Esophagus muscularis mucosa (tissue), 4 donors: ENCODE results near the gene PAX5. TPM values are rescaled to one million over a fixed set of nuclear protein-coding genes. Genes with fewer than 3 reads are reported as not detected.

Source experiments
- DNase-seq: peaks from one replicate; pipeline ENCODE4 v3.0.0-alpha.2; 2017; ENCODE audit errors: extremely low spot score
- H3K27ac ChIP-seq, 4 donors: fragments of 200-600 bp; sonication (generic); replicated peaks in 1 of 4; 1 replicate in 3 of 4; 2 replicates in 1 of 4; pipeline ENCODE4 v1.5.1; 2016 to 2019; ENCODE audit warnings: mild to moderate bottlenecking in 1 of 4
- H3K27me3 ChIP-seq, 4 donors: fragments of 200-600 bp; sonication (generic); one replicate each; pipeline versions ENCODE4 v1.5.1 to v1.6.0; 2016 to 2019
- H3K36me3 ChIP-seq, 4 donors: fragments of 200-600 bp; sonication (generic); one replicate each; pipeline ENCODE4 v1.5.1; 2016 to 2019
- H3K4me1 ChIP-seq, 4 donors: fragments of 200-600 bp; sonication (generic); one replicate each; pipeline ENCODE4 v1.5.1; 2016 to 2019
- H3K4me3 ChIP-seq, 4 donors: fragments of 200-600 bp; sonication (generic); 1 replicate in 2 of 4; 2 replicates in 2 of 4; pipeline ENCODE4 v1.5.1; 2016 to 2019; ENCODE audit warnings: mild to moderate bottlenecking in 4 of 4, moderate library complexity in 1 of 4
- H3K9me3 ChIP-seq, 4 donors: fragments of 200-600 bp; sonication (generic); 1 replicate in 3 of 4; 2 replicates in 1 of 4; pipeline ENCODE4 v1.5.1; 2016 to 2019
- EP300 ChIP-seq: sonication (generic); formaldehyde crosslinking; IDR thresholded peaks from one replicate; pipeline ENCODE4 v1.6.1; 2017; ENCODE audit warnings: antibody characterized with exemption
- POLR2A ChIP-seq: fragments of 450-650 bp; IDR thresholded peaks from one replicate; pipeline ENCODE4 v1.6.1; 2017; ENCODE audit warnings: antibody characterized with exemption, moderate library complexity, mild to moderate bottlenecking, low read depth
- POLR2AphosphoS5 ChIP-seq, 2 donors: sonication (generic); formaldehyde crosslinking; IDR thresholded peaks; one replicate each; pipeline ENCODE4 v1.6.1; 2017; ENCODE audit warnings: antibody characterized with exemption in 2 of 2
- WGBS: methylation state at CpG from one replicate; pipeline ENCODE4 v1.1.5; 2018; 5-methylcytosine and 5-hydroxymethylcytosine counted together
- intact Hi-C: fragments of 100-400 bp; cut with DNase I; formaldehyde crosslinking; loops from one replicate; pipeline ENCODE4 v1.15.1; 2023
- total RNA-seq, 4 donors: library from RNA; depleted of rRNA; stranded (reverse); fragments of >200 nt; gene quantifications; one replicate each; pipeline versions ENCODE4 v1.1.0 to v1.2.1, GENCODE V29; 2016
- TF ChIP-seq, protein P1 (sequence below), 3 experiments: fragments of 200-600 bp in 2 of 3; fragments of 450-650 bp in 1 of 3; sonication (generic) in 2 of 3; IDR thresholded peaks; one replicate each; pipeline ENCODE4 v1.5.1; 2017 to 2019; ENCODE audit warnings: antibody characterized with exemption in 3 of 3, mild to moderate bottlenecking in 2 of 3, moderate library complexity in 1 of 3

Gene PAX5
- total RNA-seq, 4 donors from 2014 or later, result 0.17 TPM; not detected in 3

DNA sequence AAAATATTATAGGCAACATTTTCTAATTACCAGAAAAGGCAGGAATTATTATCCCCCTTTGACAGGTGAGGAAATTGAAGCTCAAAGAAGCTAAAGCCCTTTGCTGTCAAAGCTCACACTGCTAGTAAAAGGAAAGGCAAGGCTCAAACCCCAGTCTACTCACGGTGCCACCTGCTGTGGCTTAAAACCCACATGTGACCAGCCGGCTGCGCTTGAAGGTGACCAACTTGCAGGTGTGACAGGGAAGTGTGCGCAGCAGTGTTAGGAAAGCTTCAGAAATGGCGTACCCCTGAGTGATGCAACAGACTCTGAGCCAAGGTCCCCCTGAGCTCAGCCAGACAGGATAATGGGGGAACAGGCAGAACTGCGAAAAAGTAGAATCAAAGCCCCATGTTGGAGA is 45.2 kb downstream of the PAX5 start:
- TF ChIP-seq EP300 (no peak), POLR2AphosphoS5 (IDR thresholded peaks at IDR 0.05) (no peak), POLR2A (no peak)
- TF ChIP-seq, protein P1, sequence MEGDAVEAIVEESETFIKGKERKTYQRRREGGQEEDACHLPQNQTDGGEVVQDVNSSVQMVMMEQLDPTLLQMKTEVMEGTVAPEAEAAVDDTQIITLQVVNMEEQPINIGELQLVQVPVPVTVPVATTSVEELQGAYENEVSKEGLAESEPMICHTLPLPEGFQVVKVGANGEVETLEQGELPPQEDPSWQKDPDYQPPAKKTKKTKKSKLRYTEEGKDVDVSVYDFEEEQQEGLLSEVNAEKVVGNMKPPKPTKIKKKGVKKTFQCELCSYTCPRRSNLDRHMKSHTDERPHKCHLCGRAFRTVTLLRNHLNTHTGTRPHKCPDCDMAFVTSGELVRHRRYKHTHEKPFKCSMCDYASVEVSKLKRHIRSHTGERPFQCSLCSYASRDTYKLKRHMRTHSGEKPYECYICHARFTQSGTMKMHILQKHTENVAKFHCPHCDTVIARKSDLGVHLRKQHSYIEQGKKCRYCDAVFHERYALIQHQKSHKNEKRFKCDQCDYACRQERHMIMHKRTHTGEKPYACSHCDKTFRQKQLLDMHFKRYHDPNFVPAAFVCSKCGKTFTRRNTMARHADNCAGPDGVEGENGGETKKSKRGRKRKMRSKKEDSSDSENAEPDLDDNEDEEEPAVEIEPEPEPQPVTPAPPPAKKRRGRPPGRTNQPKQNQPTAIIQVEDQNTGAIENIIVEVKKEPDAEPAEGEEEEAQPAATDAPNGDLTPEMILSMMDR (IDR thresholded peaks at IDR 0.05), result no peak
- Histone ChIP-seq H3K27me3 (peaks cover 0 to 93% (median 29%) of the 10 kb centered on the region in 4 donors), H3K4me1 (peaks cover 6 to 27% (median 17%) of the 10 kb centered on the region in 4 donors), H3K36me3 (no peaks in the 10 kb centered on the region), H3K9me3 (peaks cover 0 to 14% (median 8%) of the 10 kb centered on the region in 4 donors), H3K27ac (no peak overlapping the region), H3K4me3 (no peak overlapping the region)
- intact Hi-C loops, result loop anchor here (10.0 kb wide), 1 partner anchor 56 kb away; no protein-coding TSS in a partner anchor
- no peak for DNase-seq
- WGBS, result 31% methylated on average over 6 of the region's 6 CpGs

DNA sequence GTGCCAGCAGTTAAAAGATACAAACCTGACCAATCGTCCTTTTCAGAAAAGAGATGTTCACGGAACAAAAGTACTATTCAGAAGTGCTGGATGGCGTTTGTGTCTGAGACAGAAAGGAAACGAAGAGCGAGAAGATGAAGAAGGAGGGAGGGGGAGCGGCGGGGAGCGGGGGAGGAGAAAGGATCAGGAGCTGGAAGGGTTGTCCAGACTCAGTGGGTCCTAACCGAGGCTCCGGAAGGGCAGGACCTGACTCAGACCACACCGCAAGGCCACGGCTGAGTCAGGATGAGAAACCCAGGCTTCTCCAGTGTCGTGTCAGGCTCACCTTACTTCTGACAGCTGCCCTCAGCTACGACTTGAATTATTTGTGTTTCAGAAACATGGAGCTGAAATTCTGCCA is 46.2 kb downstream of the PAX5 start:
- intact Hi-C loops, result loop anchor here (10.0 kb wide), 1 partner anchor 57 kb away; no protein-coding TSS in a partner anchor
- Histone ChIP-seq H3K27ac (no peak overlapping the region), H3K9me3 (peaks cover 0 to 14% (median 8%) of the 10 kb centered on the region in 4 donors), H3K27me3 (peaks cover 0 to 96% (median 29%) of the 10 kb centered on the region in 4 donors), H3K4me3 (no peak overlapping the region), H3K4me1 (peaks cover 6 to 27% (median 17%) of the 10 kb centered on the region in 4 donors), H3K36me3 (no peaks in the 10 kb centered on the region)
- WGBS, result 8% methylated on average over 14 of the region's 14 CpGs
- TF ChIP-seq, protein P1 (IDR thresholded peaks at IDR 0.05), result no peak
- no peak for TF ChIP-seq POLR2A
- no peak for TF ChIP-seq POLR2AphosphoS5 (IDR thresholded peaks at IDR 0.05)
- no peak for TF ChIP-seq EP300
- DNase-seq, result no peak

GRCh38 chr9:36987409-36987808 is 46.7 kb downstream of the PAX5 start:
- H3K27me3 ChIP-seq, result peaks cover 0 to 96% (median 29%) of the 10 kb centered on the region in 4 donors
- H3K4me3 ChIP-seq, result no peak overlapping the region
- DNase-seq, result no peak
- H3K9me3 ChIP-seq, result peaks cover 0 to 14% (median 8%) of the 10 kb centered on the region in 4 donors
- TF ChIP-seq POLR2A, result no peak
- TF ChIP-seq POLR2AphosphoS5 (IDR thresholded peaks at IDR 0.05), result no peak
- H3K27ac ChIP-seq, result no peak overlapping the region
- WGBS, result 26% methylated on average over 10 of the region's 10 CpGs
- peaks cover 6 to 27% (median 17%) of the 10 kb centered on the region in 4 donors for H3K4me1 ChIP-seq
- intact Hi-C loops, result loop anchor here (10.0 kb wide), 1 partner anchor 57 kb away; no protein-coding TSS in a partner anchor
- no peaks in the 10 kb centered on the region for H3K36me3 ChIP-seq

- H3K36me3 ChIP-seq, result no peaks in the 10 kb centered on the region
- peaks cover 0 to 13% (median 8%) of the 10 kb centered on the region in 4 donors for H3K9me3 ChIP-seq
- H3K27ac ChIP-seq, result no peak overlapping the region
- peaks cover 0 to 96% (median 30%) of the 10 kb centered on the region in 4 donors for H3K27me3 ChIP-seq
- no peak for DNase-seq
- TF ChIP-seq EP300 (no peak), POLR2AphosphoS5 (IDR thresholded peaks at IDR 0.05) (no peak), POLR2A (no peak)
- TF ChIP-seq, protein P1 (IDR thresholded peaks at IDR 0.05), result no peak
- peak overlapping the region in 2 of 4 donors; percentile 16 to 24 for H3K4me3 ChIP-seq
- 12% methylated on average over 23 of the region's 65 CpGs for WGBS
- intact Hi-C loops, result loop anchor here (10.0 kb wide), 1 partner anchor 58 kb away; no protein-coding TSS in a partner anchor
- H3K4me1 ChIP-seq, result peaks cover 6 to 27% (median 17%) of the 10 kb centered on the region in 4 donors
These were observed 47.3 kb downstream of the PAX5 start for GRCh38 chr9:36986468-36987408.
